Sciatic nerve (tissue), 2 donors: ENCODE data around the gene ZNF514. TPM values are rescaled to one million over a fixed set of nuclear protein-coding genes. Genes with fewer than 3 reads are reported as not detected.
"Not testable (repeated sequence)": the region's sequence is repeated elsewhere in the genome, so short reads cannot be mapped to it uniquely, and the experiment has no call there.

ENCODE experiments used
- ATAC-seq: fragments of 200-7000 bp; cut with Tn5 transposase; one replicate; pipeline ENCODE4 v1.9.1; 2020; ENCODE audit warnings: mild to moderate bottlenecking, moderate library complexity
- DNase-seq: peaks from one replicate; pipeline ENCODE4 v3.0.0-alpha.2; 2020; ENCODE audit warnings: low spot score
- intact Hi-C: fragments of 100-400 bp; cut with DNase I; formaldehyde crosslinking; loops from one replicate; pipeline ENCODE4 v1.14.2; 2022
- total RNA-seq: library from RNA; stranded (reverse); fragmentation: NEBNext Ultra II Directional; extraction: Animal tissue kit (Norgen Biotek cat#: 25700); gene quantifications from one replicate; pipeline ENCODE4 v1.2.1, GENCODE V29; 2021
- donor health status: DM: no; HTN: no; CAD: no.
- donor health status: DM: no; HTN: no; CAD: no.

The ZNF514 gene
- total RNA-seq, 1 donor from 2014 or later = 32.9 TPM

GRCh38 chr2:95149397-95149984 lies 10.2 kb downstream of the ZNF514 start:
- no peak for DNase-seq
- intact Hi-C loops = no loop called here
- ATAC-seq = no peak

- no peak for ATAC-seq
- DNase-seq = no peak
- intact Hi-C loops = no loop called here
These were observed 15.8 kb downstream of the ZNF514 start for GRCh38 chr2:95143838-95144237.

- no peak for ATAC-seq
- DNase-seq = no peak
- intact Hi-C loops = no loop called here
These were observed 20.9 kb downstream of the ZNF514 start for GRCh38 chr2:95138702-95139101.

GRCh38 chr2:95122197-95122551 lies 37.5 kb downstream of the ZNF514 start:
- DNase-seq (no peak), ATAC-seq (peak; percentile 5)
- intact Hi-C loops = no loop called here

GRCh38 chr2:95121407-95122196 lies 38.0 kb downstream of the ZNF514 start, which contains the start of gene MRPS5:
Gene MRPS5, minus strand, starts transcription at chr2:95121808. Its CDS starts 17 bp downstream, at chr2:95121791.
- ATAC-seq (peak; percentile 96), DNase-seq (peak; percentile 94)
- intact Hi-C loops = no loop called here

- no peak for DNase-seq
- intact Hi-C loops = no loop called here
- ATAC-seq = no peak
These were observed 38.6 kb downstream of the ZNF514 start for GRCh38 chr2:95121093-95121406.

GRCh38 chr2:95115418-95115817 lies 44.2 kb downstream of the ZNF514 start:
- ATAC-seq (peak; percentile 85), DNase-seq (peak; percentile 76)
- intact Hi-C loops = no loop called here

GRCh38 chr2:95113464-95113863 lies 46.2 kb downstream of the ZNF514 start:
- ATAC-seq = no peak
- no peak for DNase-seq
- intact Hi-C loops = no loop called here

- no peak for DNase-seq
- ATAC-seq = no peak
- intact Hi-C loops = no loop called here
These were observed 49.3 kb downstream of the ZNF514 start for GRCh38 chr2:95110395-95110794.

GRCh38 chr2:95109260-95109659 lies 50.4 kb downstream of the ZNF514 start:
- no peak for DNase-seq
- no peak for ATAC-seq
- intact Hi-C loops = no loop called here

GRCh38 chr2:95106081-95106480 lies 53.6 kb downstream of the ZNF514 start:
- DNase-seq = no peak
- intact Hi-C loops = no loop called here
- no peak for ATAC-seq

GRCh38 chr2:95104606-95105005 lies 55.0 kb downstream of the ZNF514 start:
- intact Hi-C loops = no loop called here
- no peak for DNase-seq
- ATAC-seq = no peak

- intact Hi-C loops = no loop called here
- ATAC-seq (no peak), DNase-seq (no peak)
These were observed 59.7 kb downstream of the ZNF514 start for GRCh38 chr2:95099910-95100309.

- DNase-seq, intact Hi-C loops, ATAC-seq: not testable (repeated sequence)
These were observed 61.4 kb downstream of the ZNF514 start for GRCh38 chr2:95098273-95098672.

Other genes with a start within 250 kb of the ZNF514 start
- 241 TPM for gene MAL, start 134.1 kb downstream of the ZNF514 start, total RNA-seq
- gene MRPS5, start 38.0 kb downstream of the ZNF514 start, total RNA-seq = 49.1 TPM
- gene ZNF2, start 6.0 kb upstream of the ZNF514 start, total RNA-seq = 4.7 TPM
- 8.5 TPM for gene ZNF892, start 47.7 kb upstream of the ZNF514 start, total RNA-seq
- gene PROM2, start 114.6 kb upstream of the ZNF514 start, total RNA-seq = 3.0 TPM
- gene KCNIP3, start 137.5 kb upstream of the ZNF514 start, total RNA-seq = 13.9 TPM
- 31.8 TPM for gene FAHD2A, start 242.9 kb upstream of the ZNF514 start, total RNA-seq